Thyroid gland (tissue), 4 donors: Measurements from ENCODE around the gene TSPAN5. TPM values are rescaled to one million over a fixed set of nuclear protein-coding genes. Genes with fewer than 3 reads are reported as not detected.

Source experiments
- DNase-seq, 2 donors: peaks; one replicate each; pipeline ENCODE4 v3.0.0-alpha.2; 2019
- H3K27ac ChIP-seq, 3 donors: fragments of 200-600 bp; sonication (generic); 1 replicate in 2 of 3; 2 replicates in 1 of 3; pipeline ENCODE4 v1.5.1; 2016 to 2019; ENCODE audit warnings: mild to moderate bottlenecking in 1 of 3, moderate library complexity in 1 of 3
- H3K27me3 ChIP-seq: fragments of 200-600 bp; sonication (generic); one replicate; pipeline ENCODE4 v1.5.1; 2019
- H3K36me3 ChIP-seq, 2 donors: fragments of 200-600 bp; sonication (generic); one replicate each; pipeline ENCODE4 v1.5.1; 2016 to 2019
- H3K4me1 ChIP-seq, 2 donors: fragments of 200-600 bp; sonication (generic); one replicate each; pipeline ENCODE4 v1.5.1; 2017 to 2019
- H3K4me3 ChIP-seq, 3 donors: fragments of 200-600 bp; sonication (generic); replicated peaks in 1 of 3; 1 replicate in 2 of 3; 2 replicates in 1 of 3; pipeline ENCODE4 v1.5.1; 2016; ENCODE audit warnings: mild to moderate bottlenecking in 1 of 3
- H3K9me3 ChIP-seq: fragments of 200-600 bp; sonication (generic); one replicate; pipeline ENCODE4 v1.5.1; 2017
- POLR2A ChIP-seq, 2 donors: fragments of 450-650 bp; IDR thresholded peaks; one replicate each; pipeline ENCODE4 v1.6.1; 2017; ENCODE audit warnings: antibody characterized with exemption in 2 of 2, mild to moderate bottlenecking in 2 of 2, moderate library complexity in 1 of 2
- WGBS, 2 donors: methylation state at CpG; one replicate each; pipeline ENCODE4 v1.1.5; 2017; 5-methylcytosine and 5-hydroxymethylcytosine counted together
- intact Hi-C: fragments of 100-400 bp; cut with DNase I; formaldehyde crosslinking; loops from one replicate; pipeline ENCODE4 v1.15.1; 2023
- total RNA-seq, 4 donors: library from RNA; depleted of rRNA; stranded (reverse); fragments of >200 nt; gene quantifications; one replicate each; pipeline ENCODE4 v1.2.3, GENCODE V29; 2016
- TF ChIP-seq, protein P1 (sequence below), 6 experiments: fragments of 200-600 bp in 3 of 6; fragments of 450-650 bp in 3 of 6; sonication (generic) in 3 of 6; IDR thresholded peaks; one replicate each; pipeline ENCODE4 v1.5.1; 2016 to 2019; ENCODE audit warnings: antibody characterized with exemption in 6 of 6, mild to moderate bottlenecking in 2 of 6, inconsistent platforms in 1 of 6, moderate library complexity in 1 of 6

TSPAN5 gene
- total RNA-seq, 4 donors from 2014 or later = 26.4 to 48.0 (median 29.1) TPM

DNA sequence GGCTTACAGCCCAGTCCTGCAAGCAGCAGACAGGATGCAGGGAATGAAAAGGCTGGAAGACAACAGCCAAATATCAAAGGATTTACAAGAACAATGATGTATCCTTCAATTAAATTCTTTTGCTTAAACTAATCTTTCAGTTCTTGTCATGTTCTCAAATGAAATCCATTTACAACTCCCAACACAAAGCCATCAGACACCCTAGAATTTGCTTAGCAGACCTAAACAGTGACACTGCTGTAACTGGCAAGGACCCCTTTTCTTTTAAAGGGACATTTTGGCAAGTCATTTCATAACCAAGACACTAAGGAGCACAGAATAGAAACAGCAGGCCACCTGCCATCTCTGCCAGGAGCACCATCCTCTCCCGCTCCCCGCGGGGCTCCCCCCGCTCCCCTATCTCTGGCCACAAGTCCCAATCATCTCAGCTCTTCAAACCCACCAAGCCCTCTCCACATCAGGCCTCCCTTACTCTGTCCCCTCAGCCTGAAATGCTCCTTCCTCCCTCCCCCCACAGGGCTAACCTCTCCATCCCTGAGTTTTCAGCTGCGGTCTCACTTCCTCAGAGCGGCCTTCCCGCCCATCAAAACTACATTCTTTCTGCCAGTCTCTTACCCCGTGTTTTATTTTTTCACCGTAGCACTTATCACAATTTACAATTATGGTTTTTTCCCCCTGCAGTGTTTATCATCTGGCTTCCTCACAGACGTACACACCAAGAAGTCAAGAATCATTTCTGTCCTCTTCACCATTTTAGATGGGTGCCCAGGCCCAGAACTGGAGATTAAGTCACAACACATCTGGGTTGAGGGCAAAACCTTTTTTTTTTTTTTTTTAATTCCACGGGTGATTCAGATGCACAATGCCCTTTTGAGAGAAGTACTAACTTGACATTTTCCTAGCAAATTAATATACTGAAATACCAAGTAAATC is 45.8 kb downstream of the TSPAN5 start:
- no peak overlapping the region for H3K4me3 ChIP-seq
- no peak for DNase-seq
- no peaks in the 10 kb centered on the region for H3K36me3 ChIP-seq
- intact Hi-C loops = no loop called here
- WGBS, 2 donors = 79 to 81% methylated on average over 11 of the region's 11 CpGs
- no peaks in the 10 kb centered on the region for H3K27me3 ChIP-seq
- no peak overlapping the region for H3K27ac ChIP-seq
- TF ChIP-seq POLR2A (IDR thresholded peaks at IDR 0.05) = no peak
- TF ChIP-seq, protein P1, sequence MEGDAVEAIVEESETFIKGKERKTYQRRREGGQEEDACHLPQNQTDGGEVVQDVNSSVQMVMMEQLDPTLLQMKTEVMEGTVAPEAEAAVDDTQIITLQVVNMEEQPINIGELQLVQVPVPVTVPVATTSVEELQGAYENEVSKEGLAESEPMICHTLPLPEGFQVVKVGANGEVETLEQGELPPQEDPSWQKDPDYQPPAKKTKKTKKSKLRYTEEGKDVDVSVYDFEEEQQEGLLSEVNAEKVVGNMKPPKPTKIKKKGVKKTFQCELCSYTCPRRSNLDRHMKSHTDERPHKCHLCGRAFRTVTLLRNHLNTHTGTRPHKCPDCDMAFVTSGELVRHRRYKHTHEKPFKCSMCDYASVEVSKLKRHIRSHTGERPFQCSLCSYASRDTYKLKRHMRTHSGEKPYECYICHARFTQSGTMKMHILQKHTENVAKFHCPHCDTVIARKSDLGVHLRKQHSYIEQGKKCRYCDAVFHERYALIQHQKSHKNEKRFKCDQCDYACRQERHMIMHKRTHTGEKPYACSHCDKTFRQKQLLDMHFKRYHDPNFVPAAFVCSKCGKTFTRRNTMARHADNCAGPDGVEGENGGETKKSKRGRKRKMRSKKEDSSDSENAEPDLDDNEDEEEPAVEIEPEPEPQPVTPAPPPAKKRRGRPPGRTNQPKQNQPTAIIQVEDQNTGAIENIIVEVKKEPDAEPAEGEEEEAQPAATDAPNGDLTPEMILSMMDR (IDR thresholded peaks at IDR 0.05) = no peak
- peaks cover 7 to 9% of the 10 kb centered on the region in 2 donors for H3K4me1 ChIP-seq
- H3K9me3 ChIP-seq = no peaks in the 10 kb centered on the region

DNA sequence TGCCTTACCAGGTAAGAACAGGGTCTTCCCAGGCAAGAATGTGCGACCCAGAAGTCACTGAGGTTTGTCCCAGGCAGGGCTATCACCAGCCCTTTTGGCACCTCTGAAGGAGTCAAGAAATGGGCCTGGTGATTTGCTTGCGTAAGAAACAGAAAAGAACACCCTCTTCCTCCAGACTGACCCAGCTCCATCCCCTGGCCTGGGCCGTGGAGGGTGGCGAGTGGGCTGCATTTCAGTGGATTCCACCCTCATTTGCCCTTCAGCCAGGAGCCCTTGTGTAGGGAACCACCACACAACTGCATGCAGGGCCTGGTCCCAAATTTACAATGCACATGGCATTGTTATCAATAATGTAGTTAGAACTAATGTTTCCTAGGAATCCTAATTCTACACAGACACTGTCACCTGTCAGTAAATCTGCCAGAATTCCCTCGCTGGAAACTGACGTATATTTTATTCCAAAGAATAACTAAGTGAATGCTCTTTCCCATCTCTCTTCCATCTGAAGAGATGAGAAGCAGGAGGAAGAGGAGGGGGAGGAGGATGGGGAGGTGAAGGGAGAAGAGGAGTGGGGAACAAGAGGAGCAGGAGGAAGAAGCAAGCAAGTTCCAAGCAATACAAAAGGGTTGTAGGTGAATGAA is 46.6 kb downstream of the TSPAN5 start:
- intact Hi-C loops = no loop called here

DNA sequence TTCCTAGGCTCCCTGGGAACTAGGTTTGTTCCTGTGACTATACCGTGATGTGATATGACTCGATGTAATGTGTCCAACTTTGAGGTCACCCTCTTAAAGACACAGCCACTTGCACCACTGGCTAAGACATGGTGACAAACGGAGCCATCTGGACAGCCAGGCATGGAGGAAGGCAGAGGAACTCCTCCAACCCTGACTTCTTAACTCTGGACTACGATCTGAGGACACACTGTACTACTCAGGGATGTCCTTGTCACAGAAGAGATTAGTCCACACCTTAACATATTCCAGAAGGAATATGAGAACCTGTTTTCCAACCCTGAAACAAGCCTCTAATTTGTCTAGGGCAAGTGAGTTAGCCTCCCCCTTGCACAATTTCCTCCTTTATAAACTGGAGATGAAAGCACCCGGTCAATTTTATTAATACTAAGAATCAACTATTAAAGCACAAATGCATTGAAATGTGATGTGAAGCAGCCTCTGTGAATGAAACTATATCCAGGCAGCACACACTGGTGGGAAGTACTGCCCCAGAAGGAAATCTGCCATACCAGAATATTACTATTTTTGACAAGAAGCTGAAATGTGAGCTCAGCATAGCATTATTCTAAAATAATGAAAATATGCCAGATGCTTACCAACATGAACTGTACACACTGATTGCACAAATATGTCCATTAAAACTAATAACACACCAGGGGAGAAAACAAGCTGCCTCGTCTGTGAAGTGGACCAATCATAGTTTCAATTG is 47.3 kb downstream of the TSPAN5 start:
- Histone ChIP-seq H3K27ac (no peak overlapping the region), H3K36me3 (no peaks in the 10 kb centered on the region), H3K27me3 (no peaks in the 10 kb centered on the region), H3K4me3 (no peak overlapping the region), H3K4me1 (peaks cover 7 to 9% of the 10 kb centered on the region in 2 donors), H3K9me3 (no peaks in the 10 kb centered on the region)
- no peak for DNase-seq
- WGBS, 2 donors = 71 to 95% methylated on average over 6 of the region's 6 CpGs
- intact Hi-C loops = no loop called here
- TF ChIP-seq, protein P1 (IDR thresholded peaks at IDR 0.05) = no peak
- TF ChIP-seq POLR2A (IDR thresholded peaks at IDR 0.05) = no peak

More for the DNA sequence above, 46.6 kb downstream of the TSPAN5 start:
- TF ChIP-seq, protein P1 (IDR thresholded peaks at IDR 0.05) = no peak
- no peak for TF ChIP-seq POLR2A (IDR thresholded peaks at IDR 0.05)
- Histone ChIP-seq H3K9me3 (no peaks in the 10 kb centered on the region), H3K27ac (no peak overlapping the region), H3K4me1 (peaks cover 7 to 9% of the 10 kb centered on the region in 2 donors), H3K27me3 (no peaks in the 10 kb centered on the region), H3K4me3 (no peak overlapping the region), H3K36me3 (no peaks in the 10 kb centered on the region)
- no peak for DNase-seq
- WGBS, 2 donors = 90 to 98% methylated on average over 6 of the region's 6 CpGs

DNA sequence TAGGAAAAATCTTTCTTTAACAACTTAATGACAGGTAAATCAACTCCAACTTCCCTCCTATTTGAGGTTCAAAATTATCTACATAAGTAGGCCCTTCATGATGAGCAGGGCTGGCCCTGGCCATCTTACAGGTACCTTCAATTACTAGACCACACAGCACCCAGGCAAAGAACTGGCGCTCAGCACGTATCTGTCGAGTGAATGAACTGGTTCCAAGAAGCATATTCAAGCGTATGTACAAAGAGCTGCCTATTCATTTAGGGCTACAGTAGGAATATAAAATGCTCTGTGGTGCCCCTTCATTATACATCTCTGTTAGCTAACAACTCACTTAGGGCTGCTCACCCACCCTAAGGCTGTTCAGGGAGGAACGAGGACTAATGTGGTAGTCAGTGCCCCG is 48.0 kb downstream of the TSPAN5 start:
- Histone ChIP-seq H3K27me3 (no peaks in the 10 kb centered on the region), H3K4me3 (no peak overlapping the region), H3K36me3 (no peaks in the 10 kb centered on the region), H3K9me3 (no peaks in the 10 kb centered on the region), H3K4me1 (peaks cover 7 to 12% of the 10 kb centered on the region in 2 donors), H3K27ac (no peak overlapping the region)
- intact Hi-C loops = no loop called here
- TF ChIP-seq, protein P1 (IDR thresholded peaks at IDR 0.05) = no peak
- no peak for TF ChIP-seq POLR2A (IDR thresholded peaks at IDR 0.05)
- no peak for DNase-seq
- 64 to 96% methylated on average over 6 of the region's 6 CpGs for WGBS, 2 donors
